Measurements from ENCODE around the gene NUF2.

Gene NUF2

DNA sequence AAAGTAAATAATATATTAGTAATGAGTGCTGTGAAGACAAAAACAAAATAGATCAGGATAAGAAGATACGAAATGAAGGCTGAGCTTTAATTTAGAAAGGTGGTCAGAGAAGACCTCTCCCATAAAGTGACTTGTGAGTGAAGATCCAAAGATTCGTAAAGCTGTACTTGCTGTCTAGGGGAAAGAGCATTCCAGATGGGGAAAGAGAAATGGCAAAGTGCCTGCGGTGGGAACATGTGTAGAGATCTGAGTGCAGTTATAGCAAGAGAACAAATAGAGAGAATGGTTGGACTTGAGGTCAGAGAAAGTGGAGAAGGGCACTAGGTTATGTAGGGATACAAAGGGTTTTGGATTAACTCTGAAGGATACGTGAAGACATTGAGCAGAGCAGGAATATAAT, 60.6 kb downstream of the NUF2 start:
- H3K27me3 ChIP-seq (ENCODE audit: insufficient read depth, low read depth, severe bottlenecking), result no peaks in the 10 kb centered on the region
- no peak overlapping the region for H3K4me3 ChIP-seq (ENCODE audit: low read depth, low read length)
- H3K9me3 ChIP-seq (ENCODE audit: severe bottlenecking), result no peaks in the 10 kb centered on the region
- DNase-seq, result no peak
- no peaks in the 10 kb centered on the region for H3K36me3 ChIP-seq
- TF ChIP-seq, protein P1, sequence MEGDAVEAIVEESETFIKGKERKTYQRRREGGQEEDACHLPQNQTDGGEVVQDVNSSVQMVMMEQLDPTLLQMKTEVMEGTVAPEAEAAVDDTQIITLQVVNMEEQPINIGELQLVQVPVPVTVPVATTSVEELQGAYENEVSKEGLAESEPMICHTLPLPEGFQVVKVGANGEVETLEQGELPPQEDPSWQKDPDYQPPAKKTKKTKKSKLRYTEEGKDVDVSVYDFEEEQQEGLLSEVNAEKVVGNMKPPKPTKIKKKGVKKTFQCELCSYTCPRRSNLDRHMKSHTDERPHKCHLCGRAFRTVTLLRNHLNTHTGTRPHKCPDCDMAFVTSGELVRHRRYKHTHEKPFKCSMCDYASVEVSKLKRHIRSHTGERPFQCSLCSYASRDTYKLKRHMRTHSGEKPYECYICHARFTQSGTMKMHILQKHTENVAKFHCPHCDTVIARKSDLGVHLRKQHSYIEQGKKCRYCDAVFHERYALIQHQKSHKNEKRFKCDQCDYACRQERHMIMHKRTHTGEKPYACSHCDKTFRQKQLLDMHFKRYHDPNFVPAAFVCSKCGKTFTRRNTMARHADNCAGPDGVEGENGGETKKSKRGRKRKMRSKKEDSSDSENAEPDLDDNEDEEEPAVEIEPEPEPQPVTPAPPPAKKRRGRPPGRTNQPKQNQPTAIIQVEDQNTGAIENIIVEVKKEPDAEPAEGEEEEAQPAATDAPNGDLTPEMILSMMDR (IDR thresholded peaks at IDR 0.05; ENCODE audit: low read depth, low read length), result no peak
- H3K27ac ChIP-seq, result no peak overlapping the region

DNA sequence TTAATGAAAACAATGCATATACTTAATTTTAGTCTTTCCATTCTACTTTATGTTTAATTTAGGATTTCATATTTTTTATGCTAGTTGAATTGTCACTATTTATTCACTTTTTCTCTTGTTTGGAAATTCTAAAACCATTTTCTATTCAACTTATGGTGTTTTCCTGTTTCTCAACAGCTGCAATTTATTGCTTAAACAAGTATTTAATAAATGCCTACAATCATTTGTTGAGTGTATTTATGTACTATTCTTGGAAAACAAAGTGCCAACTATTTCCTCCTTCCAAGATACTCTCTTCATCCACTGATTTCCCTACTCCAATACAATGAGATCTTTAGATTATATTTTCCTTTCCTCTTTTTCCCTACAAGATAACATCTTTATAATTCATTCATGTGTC, 65.4 kb downstream of the NUF2 start:
- Histone ChIP-seq H3K4me3 (ENCODE audit: low read depth, low read length) (no peak overlapping the region), H3K27me3 (ENCODE audit: insufficient read depth, low read depth, severe bottlenecking) (no peaks in the 10 kb centered on the region), H3K36me3 (no peaks in the 10 kb centered on the region), H3K9me3 (ENCODE audit: severe bottlenecking) (no peaks in the 10 kb centered on the region), H3K27ac (no peak overlapping the region)
- no peak for DNase-seq
- TF ChIP-seq, protein P1 (IDR thresholded peaks at IDR 0.05; ENCODE audit: low read depth, low read length), result no peak

DNA sequence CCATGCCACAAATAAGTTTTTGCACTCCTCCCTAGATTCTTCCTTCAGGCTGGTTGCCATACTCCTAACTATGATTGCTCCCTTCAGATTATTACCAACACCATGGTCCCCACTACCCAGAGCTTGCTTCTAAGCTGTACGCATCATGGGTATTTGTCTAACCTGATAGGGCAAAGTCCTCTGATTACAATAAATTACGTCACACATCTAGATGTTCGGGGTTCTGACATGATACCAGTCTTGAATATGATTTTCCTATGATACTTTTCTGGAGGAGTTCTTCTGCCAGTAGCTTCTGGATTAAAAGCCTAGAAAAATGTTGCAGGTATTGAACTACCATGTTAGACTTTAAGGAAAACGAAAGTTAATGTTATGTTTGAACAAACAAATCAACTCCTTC, 67.2 kb downstream of the NUF2 start:
- no peaks in the 10 kb centered on the region for H3K36me3 ChIP-seq
- DNase-seq, result no peak
- H3K4me3 ChIP-seq (ENCODE audit: low read depth, low read length), result no peak overlapping the region
- no peak overlapping the region for H3K27ac ChIP-seq
- peaks cover 3% of the 10 kb centered on the region for H3K9me3 ChIP-seq (ENCODE audit: severe bottlenecking)
- H3K27me3 ChIP-seq (ENCODE audit: insufficient read depth, low read depth, severe bottlenecking), result no peaks in the 10 kb centered on the region
- TF ChIP-seq, protein P1 (IDR thresholded peaks at IDR 0.05; ENCODE audit: low read depth, low read length), result no peak

DNA sequence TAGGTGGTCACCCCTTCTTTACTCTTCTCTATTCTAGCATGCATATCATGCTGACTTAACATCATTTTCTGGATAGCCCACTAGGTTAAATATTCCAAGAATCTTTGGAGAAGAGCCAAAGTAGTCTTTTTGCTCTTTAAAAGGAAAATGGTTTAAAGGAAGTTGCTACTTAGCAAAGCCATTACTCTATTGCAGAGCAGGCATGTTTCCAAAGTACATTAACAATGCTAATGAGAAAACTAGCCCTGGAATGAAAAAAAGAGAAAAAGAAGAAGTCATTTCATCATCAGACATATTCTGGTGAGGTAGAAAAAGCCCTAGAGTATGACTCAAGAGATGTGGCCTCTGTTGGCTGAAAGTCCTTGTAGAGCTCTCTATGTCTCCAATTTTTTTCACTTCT, 74.0 kb downstream of the NUF2 start:
- TF ChIP-seq, protein P1 (IDR thresholded peaks at IDR 0.05; ENCODE audit: low read depth, low read length), result no peak
- Histone ChIP-seq H3K4me3 (ENCODE audit: low read depth, low read length) (no peak overlapping the region), H3K27ac (no peak overlapping the region), H3K36me3 (no peaks in the 10 kb centered on the region), H3K9me3 (ENCODE audit: severe bottlenecking) (peaks cover 3% of the 10 kb centered on the region), H3K27me3 (ENCODE audit: insufficient read depth, low read depth, severe bottlenecking) (no peaks in the 10 kb centered on the region)
- DNase-seq, result no peak

DNA sequence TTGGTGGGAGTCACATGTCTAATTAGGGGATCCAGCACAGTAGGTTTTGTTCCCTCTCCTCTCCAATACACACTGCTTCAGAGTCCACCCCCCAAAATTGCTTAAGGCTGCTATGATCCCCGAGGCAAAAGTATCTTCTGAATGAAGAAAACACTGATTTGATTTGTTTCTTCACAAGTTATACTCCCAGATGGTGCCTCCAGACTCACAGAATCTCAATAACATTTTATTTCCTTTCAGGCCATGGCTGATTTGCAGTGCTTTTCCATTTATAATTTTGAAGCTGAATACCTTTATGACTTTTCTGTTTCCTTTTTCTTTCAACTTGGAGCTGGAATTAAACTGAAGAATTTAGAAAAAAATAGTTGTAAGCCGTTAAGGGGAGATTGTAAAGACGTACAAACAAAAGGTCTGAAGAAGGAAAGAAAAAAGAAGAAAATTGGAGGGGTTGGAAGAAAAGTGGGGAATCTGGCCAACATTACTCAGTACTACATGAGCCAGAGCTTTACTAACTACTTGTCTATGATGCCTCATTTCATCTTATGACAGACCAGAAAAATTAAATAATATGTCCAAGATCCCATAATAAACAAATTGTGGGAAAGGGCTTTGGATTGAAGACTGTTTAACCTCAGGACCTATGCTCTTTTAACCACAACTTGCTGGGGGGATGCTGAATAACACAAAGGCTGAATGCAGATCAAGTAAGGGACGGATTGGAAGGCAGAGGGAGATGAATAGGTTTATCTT, 75.9 kb downstream of the NUF2 start:
- peaks cover 3% of the 10 kb centered on the region for H3K9me3 ChIP-seq (ENCODE audit: severe bottlenecking)
- no peak for DNase-seq
- no peak overlapping the region for H3K4me3 ChIP-seq (ENCODE audit: low read depth, low read length)
- TF ChIP-seq, protein P1 (IDR thresholded peaks at IDR 0.05; ENCODE audit: low read depth, low read length), result no peak
- no peaks in the 10 kb centered on the region for H3K36me3 ChIP-seq
- no peaks in the 10 kb centered on the region for H3K27me3 ChIP-seq (ENCODE audit: insufficient read depth, low read depth, severe bottlenecking)
- no peak overlapping the region for H3K27ac ChIP-seq

DNA sequence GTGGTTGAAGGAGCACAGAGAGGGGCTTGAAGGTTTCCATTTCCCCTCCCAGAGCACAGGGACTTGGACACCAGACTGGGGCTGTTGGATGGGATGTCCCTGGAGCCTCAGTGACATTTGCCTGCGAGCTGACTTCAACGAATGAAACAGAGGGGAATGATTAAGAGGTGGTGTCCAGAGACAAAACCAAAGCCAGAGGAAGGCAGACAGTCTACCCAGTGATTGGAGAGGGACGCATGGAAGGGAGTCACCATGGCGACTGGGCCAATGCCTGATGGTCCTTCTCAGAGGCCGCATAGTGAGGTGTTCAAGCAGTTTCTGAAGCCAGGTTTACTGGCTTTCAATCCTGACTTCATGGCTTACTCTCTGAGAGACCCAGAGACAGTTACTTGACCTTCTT, 77.2 kb downstream of the NUF2 start:
- DNase-seq, result no peak
- TF ChIP-seq, protein P1 (IDR thresholded peaks at IDR 0.05; ENCODE audit: low read depth, low read length), result no peak
- Histone ChIP-seq H3K4me3 (ENCODE audit: low read depth, low read length) (no peak overlapping the region), H3K27me3 (ENCODE audit: insufficient read depth, low read depth, severe bottlenecking) (no peaks in the 10 kb centered on the region), H3K36me3 (no peaks in the 10 kb centered on the region), H3K9me3 (ENCODE audit: severe bottlenecking) (no peaks in the 10 kb centered on the region), H3K27ac (no peak overlapping the region)

Data from WERI-Rb-1 (cell line).